GM12878 (cell line): Measurements from ENCODE around the gene HAGHL. TPM values are rescaled to one million over a fixed set of nuclear protein-coding genes. Genes with fewer than 3 reads are reported as not detected.

Source experiments
- ATF2 ChIP-seq: IDR thresholded peaks from 2 replicates; pipeline ENCODE4 v1.6.1; 2012; ENCODE audit warnings: low read length, inconsistent platforms
- IRF5 ChIP-seq: fragments of 450-650 bp; IDR thresholded peaks from 2 replicates; pipeline ENCODE4 v1.6.1; 2017; ENCODE audit warnings: borderline replicate concordance
- POLR2AphosphoS2 ChIP-seq: IDR thresholded peaks from 2 replicates; pipeline ENCODE4 v1.6.1; 2011; ENCODE audit warnings: low read depth, mild to moderate bottlenecking, low read length, improper control_type of control experiment, moderate library complexity
- PRDM15 ChIP-seq: fragments of 450-650 bp; formaldehyde crosslinking; IDR thresholded peaks from 2 replicates; pipeline ENCODE4 v1.4.0; 2020; ENCODE audit warnings: mild to moderate bottlenecking, moderate library complexity
- ZBTB11 ChIP-seq: fragments of 450-650 bp; formaldehyde crosslinking; IDR thresholded peaks from 2 replicates; pipeline ENCODE4 v1.5.0; 2022; ENCODE audit warnings: mild to moderate bottlenecking, missing genetic modification characterization
- polyA plus RNA-seq, 11 experiments: library from polyadenylated mRNA; depleted of rRNA in 4 of 11; unstranded in 6 of 11; stranded (reverse) in 5 of 11; fragments of >200 nt; fragmentation: Nextera tagmentation in 4 of 11; fragmentation: Illumina TruSeq in 1 of 11; extraction: Ambion mirVana in 4 of 11; extraction: Trizol in 1 of 11; gene quantifications; 1 replicate in 1 of 11; 2 replicates in 10 of 11; pipeline versions ENCODE4 v1.2.1 to v1.2.3, GENCODE V29; 2011 to 2016; ENCODE audit warnings: inconsistent platforms in 2 of 11, missing spikeins in 2 of 11, low read depth in 1 of 11
- total RNA-seq, 4 experiments: library from RNA; depleted of rRNA in 3 of 4; stranded (reverse); fragments of >200 nt in 3 of 4; fragmentation: Illumina TruSeq in 1 of 4; extraction: Trizol in 1 of 4; gene quantifications; 2 replicates each; pipeline versions ENCODE4 v1.2.1 to v1.2.3, GENCODE V29; 2013 to 2021

The HAGHL gene
- total and polyA plus RNA-seq, 10 of the 15 experiments (the other 5 are each of a cell fraction or from before 2014, with no cell fraction given), result 0.23 to 44.6 (median 16.4) TPM

GRCh38 chr16:734981-735881, 8.3 kb downstream of the HAGHL start (continued):
- TF ChIP-seq PRDM15 (CRISPR knock-in tag), result no peak
- no peak for TF ChIP-seq IRF5
- TF ChIP-seq POLR2AphosphoS2, result no peak
- TF ChIP-seq ZBTB11 (CRISPR knock-in tag), result no peak
- TF ChIP-seq ATF2, result no peak
